Daoy (cell line): ENCODE data around the gene MTERF2. TPM values are rescaled to one million over a fixed set of nuclear protein-coding genes. Genes with fewer than 3 reads are reported as not detected.

ENCODE experiments used
- DNase-seq: peaks from one replicate; pipeline ENCODE4 v3.0.0-alpha.2; 2015; ENCODE audit warnings: low read depth
- total RNA-seq: library from RNA; depleted of rRNA; stranded (reverse); fragments of >200 nt; shearing (Covaris generic); gene quantifications from 2 replicates; pipeline ENCODE4 v1.2.3, GENCODE V29; 2014; rRNA removed

Gene MTERF2
- total RNA-seq, 1 experiment from 2014 or later = 7.5 TPM

- no peak for DNase-seq
Observed at GRCh38 chr12:106954462-106955376, 32.2 kb downstream of the MTERF2 start.

- DNase-seq = peak; percentile 14
Observed at GRCh38 chr12:106953352-106954250, 33.3 kb downstream of the MTERF2 start.

GRCh38 chr12:106950591-106950990, 36.4 kb downstream of the MTERF2 start:
- DNase-seq = no peak

- DNase-seq = no peak
Observed at GRCh38 chr12:106947461-106947860, 39.5 kb downstream of the MTERF2 start.

GRCh38 chr12:106945261-106945851, 41.6 kb downstream of the MTERF2 start:
- DNase-seq = no peak

- DNase-seq = no peak
Observed at GRCh38 chr12:106942775-106943174, 44.2 kb downstream of the MTERF2 start.

- DNase-seq = no peak
Observed at GRCh38 chr12:106941481-106942156, 45.3 kb downstream of the MTERF2 start.

GRCh38 chr12:106934277-106934676, 52.7 kb downstream of the MTERF2 start:
- DNase-seq = no peak

Other genes with a start within 250 kb of the MTERF2 start
- gene RIC8B, start 212.5 kb downstream of the MTERF2 start, total RNA-seq = 15.5 and 21.9 TPM in 2 replicates
- 56.6 and 58.5 TPM in 2 replicates for gene TMEM263, start 31.2 kb downstream of the MTERF2 start, total RNA-seq
- 10.8 and 16.5 TPM in 2 replicates for gene CRY1, start 106.4 kb upstream of the MTERF2 start, total RNA-seq